Testis (tissue), 2 donors: ENCODE measurements around the gene MSH5.

Experiments used
- POLR2A ChIP-seq: fragments of 450-650 bp; IDR thresholded peaks from one replicate; pipeline ENCODE4 v1.6.1; 2017; ENCODE audit warnings: antibody characterized with exemption, mild to moderate bottlenecking, moderate library complexity
- TF ChIP-seq, protein P1 (sequence below), 3 experiments: fragments of 450-650 bp in 2 of 3; fragments of 200-600 bp in 1 of 3; sonication (generic) in 1 of 3; IDR thresholded peaks; one replicate each; pipeline ENCODE4 v1.5.1; 2016 to 2019; ENCODE audit warnings: antibody characterized with exemption in 3 of 3, mild to moderate bottlenecking in 2 of 3, moderate library complexity in 1 of 3

DNA sequence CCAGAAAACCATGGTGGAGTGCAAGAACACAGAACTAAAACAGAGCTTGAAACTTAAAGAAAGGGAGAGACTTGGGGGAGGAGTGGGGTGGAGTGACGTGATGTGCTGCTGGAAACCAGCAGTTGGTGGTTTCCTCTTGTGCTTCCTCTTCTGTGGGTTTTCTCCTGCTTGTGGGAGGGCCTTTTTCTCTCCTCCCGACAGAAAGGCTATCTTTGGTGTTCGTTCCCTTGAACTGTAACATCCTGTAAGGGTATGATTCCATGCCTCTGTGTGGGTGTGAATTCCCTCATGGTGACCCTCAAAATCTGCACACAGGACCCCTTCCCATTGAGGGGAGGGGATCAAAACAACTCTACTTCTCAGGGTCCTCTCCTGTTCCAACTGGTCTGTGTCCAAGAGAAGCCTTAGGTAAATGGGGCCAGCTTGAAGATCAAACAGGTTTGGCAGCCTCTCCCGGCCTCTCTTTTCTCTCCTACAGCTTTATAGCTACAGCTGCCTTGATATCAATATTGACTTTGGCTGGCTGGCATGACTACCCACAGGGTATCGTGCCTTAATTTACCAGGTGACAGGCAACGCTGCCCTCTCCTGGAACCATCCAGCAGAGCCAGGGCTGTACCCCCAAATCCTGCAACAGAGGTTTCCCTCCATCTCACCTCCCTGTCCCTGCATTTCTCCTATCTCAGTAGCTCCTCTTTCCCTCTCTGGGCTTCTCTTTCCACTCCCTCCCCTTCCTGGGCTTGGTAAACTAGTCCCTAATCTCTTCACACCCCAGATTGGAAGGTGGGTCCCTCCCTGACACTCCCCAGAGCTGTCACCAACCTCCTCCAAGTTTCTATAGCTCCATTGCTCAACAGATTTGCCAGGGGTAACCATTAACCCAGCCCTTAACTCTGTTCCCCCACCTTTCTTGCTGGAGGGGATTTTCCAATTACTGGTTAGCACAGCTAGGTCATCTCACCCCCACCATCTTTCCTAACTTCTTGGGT, 1.5 kb upstream of the MSH5 start:
- TF ChIP-seq, protein P1, sequence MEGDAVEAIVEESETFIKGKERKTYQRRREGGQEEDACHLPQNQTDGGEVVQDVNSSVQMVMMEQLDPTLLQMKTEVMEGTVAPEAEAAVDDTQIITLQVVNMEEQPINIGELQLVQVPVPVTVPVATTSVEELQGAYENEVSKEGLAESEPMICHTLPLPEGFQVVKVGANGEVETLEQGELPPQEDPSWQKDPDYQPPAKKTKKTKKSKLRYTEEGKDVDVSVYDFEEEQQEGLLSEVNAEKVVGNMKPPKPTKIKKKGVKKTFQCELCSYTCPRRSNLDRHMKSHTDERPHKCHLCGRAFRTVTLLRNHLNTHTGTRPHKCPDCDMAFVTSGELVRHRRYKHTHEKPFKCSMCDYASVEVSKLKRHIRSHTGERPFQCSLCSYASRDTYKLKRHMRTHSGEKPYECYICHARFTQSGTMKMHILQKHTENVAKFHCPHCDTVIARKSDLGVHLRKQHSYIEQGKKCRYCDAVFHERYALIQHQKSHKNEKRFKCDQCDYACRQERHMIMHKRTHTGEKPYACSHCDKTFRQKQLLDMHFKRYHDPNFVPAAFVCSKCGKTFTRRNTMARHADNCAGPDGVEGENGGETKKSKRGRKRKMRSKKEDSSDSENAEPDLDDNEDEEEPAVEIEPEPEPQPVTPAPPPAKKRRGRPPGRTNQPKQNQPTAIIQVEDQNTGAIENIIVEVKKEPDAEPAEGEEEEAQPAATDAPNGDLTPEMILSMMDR (IDR thresholded peaks at IDR 0.05): no peak
- no peak for TF ChIP-seq POLR2A
